HG03521 (cell line): ENCODE results near the gene C2orf69.

Source experiments
- ATAC-seq: cut with Tn5 transposase; IDR thresholded peaks from one replicate; pipeline ENCODE4 v1.9.1; 2021; ENCODE audit warnings: mild to moderate bottlenecking, moderate library complexity; ENCODE audit not compliant: unreplicated experiment

The C2orf69 gene

DNA sequence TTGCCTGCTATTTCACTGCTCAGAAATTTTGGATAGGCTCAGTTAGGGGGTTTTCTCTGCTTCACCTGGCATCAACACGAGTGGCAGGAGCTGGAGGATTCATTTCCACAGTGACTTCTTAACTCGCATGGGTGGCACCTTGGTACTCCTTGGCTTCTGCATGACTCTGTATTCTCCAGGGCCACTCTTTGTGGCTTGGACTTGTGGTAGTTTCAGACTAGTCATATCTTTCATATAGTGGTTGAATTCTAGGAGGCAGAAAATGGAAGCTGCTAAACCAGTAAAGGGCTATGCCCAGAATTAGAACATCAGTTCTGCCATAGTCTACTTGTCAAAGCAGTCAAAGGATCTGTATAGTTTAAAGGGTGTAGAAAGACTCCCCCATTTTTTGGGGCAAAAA lies 51.1 kb downstream of the C2orf69 start:
- ATAC-seq, result peak; percentile 41

DNA sequence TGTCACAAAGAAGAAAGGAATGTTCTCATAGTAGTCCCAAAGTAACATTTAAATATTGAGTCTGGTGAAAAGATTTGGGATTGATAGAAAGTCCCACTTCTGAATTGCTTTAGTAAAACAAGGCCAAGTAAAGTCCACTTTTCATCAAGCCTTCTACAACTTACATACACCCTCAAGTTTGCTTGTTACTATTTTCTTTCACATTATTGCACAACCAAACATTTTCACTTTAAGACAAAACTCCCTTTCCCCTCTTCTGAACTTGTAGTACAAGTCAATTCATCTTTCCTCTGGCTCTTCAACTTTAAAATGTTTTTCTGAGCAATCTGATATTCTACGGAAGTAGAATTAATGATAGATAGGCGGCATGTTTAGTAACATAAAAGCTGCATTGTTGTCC lies 55.3 kb downstream of the C2orf69 start:
- ATAC-seq, result no peak

DNA sequence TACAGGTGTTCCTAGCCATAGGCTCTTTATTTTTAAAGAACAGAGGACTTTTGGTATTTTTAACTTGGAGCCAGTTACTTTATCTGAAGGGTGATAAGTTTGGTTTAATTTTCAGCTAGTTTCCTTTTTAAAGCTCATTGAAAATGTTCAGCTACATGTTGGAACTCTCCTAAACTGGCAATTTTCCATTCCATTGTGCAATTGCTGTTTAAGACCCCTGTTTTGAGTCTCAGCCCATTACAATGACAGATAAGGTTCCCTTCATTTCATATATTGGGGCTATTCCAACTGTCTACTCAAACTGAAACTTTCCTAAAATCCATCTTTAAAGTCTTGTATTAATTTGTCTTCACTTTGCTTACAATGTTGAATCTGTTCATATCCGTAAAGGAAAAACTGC lies 55.9 kb downstream of the C2orf69 start:
- ATAC-seq, result no peak

GRCh38 chr2:199968126-199968525 lies 57.0 kb downstream of the C2orf69 start:
- ATAC-seq, result no peak

DNA sequence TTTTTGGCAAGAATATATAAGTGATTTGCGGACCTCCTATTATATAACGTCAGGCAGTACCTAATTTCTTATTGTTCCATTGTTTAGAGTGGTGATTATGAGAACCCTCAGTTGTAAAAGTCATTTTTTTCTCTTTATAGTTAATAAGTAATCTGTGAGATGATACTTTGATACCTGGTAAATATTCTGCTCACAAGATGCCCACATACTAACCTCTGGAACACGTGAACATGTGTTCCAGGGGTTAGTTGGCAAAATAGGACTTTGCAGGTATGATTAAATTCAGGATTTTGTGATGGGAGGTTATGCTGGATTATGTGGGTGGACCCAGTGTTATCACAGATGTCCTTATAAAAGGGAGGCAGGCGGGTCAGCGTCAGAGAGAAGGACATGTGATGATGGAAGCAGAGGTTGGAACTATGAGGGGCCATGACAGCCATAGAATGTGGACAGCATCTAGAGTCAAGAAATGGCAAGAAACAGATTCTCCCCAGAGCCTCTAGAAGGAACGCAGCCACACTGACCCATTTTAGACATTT lies 61.1 kb downstream of the C2orf69 start:
- ATAC-seq, result no peak

- no peak for ATAC-seq
Observed at GRCh38 chr2:199973703-199974102, 62.6 kb downstream of the C2orf69 start.

DNA sequence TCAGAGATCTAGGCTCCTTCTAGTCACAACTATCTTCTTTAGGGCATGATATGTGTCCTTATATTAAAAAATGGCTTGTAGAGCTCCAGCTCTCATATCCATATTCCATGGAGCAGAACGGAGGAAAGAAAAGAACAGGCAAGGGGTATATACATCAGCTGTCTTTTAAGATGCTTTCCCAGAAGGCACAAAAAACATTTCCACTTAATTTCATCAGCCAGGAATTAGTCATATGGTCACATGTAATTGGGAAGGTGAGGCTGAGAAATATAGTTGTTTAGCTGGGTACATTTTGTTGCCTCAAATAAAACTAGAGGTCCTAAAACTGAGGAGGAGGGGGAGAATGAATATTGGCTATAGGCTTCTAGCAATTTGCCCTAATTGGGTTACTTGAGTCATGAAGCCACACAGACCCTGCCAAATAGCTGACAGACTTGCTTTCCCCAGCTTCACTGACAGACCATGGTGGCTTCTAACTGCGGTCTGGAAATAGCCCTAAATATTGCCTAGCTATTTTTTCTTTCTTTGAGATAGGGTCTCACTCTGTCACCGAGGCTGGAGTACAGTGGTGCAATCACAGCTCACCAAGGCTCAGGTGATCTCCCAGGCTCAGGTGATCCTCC lies 64.3 kb downstream of the C2orf69 start:
- ATAC-seq, result no peak
